HEK293 (cell line): ENCODE results near the gene DDX56.

Experiments
- BCL11B ChIP-seq: fragments of 450-650 bp; formaldehyde crosslinking; IDR thresholded peaks from 2 replicates; pipeline ENCODE4 v1.5.1; 2016; ENCODE audit warnings: low read depth, missing biosample characterization, missing genetic modification characterization
- GLI4 ChIP-seq: fragments of 450-650 bp; formaldehyde crosslinking; IDR thresholded peaks from 2 replicates; pipeline ENCODE4 v1.5.1; 2016; ENCODE audit warnings: missing biosample characterization, missing genetic modification characterization
- GLIS1 ChIP-seq: fragments of 450-650 bp; formaldehyde crosslinking; IDR thresholded peaks from 2 replicates; pipeline ENCODE4 v1.5.1; 2016; ENCODE audit warnings: missing biosample characterization, missing genetic modification characterization
- GLIS2 ChIP-seq: fragments of 450-650 bp; formaldehyde crosslinking; IDR thresholded peaks from 2 replicates; pipeline ENCODE4 v1.5.1; 2016; ENCODE audit warnings: missing biosample characterization, missing genetic modification characterization
- HOXD13 ChIP-seq: sonication (generic); formaldehyde crosslinking; IDR thresholded peaks from 2 replicates; pipeline ENCODE4 v1.8.0; 2022; ENCODE audit warnings: missing genetic modification reagents, borderline replicate concordance
- IKZF3 ChIP-seq: fragments of 450-650 bp; IDR thresholded peaks from 2 replicates; pipeline ENCODE4 v1.5.0; 2018; ENCODE audit warnings: missing biosample characterization, mild to moderate bottlenecking, missing genetic modification characterization, moderate library complexity
- MEIS1 ChIP-seq: sonication (generic); formaldehyde crosslinking; IDR thresholded peaks from 2 replicates; pipeline ENCODE4 v1.8.1; 2022; ENCODE audit warnings: missing genetic modification reagents, mild to moderate bottlenecking, borderline replicate concordance
- OVOL3 ChIP-seq: fragments of 450-650 bp; formaldehyde crosslinking; IDR thresholded peaks from 2 replicates; pipeline ENCODE4 v1.5.1; 2016; ENCODE audit warnings: missing biosample characterization, missing genetic modification characterization
- PRDM1 ChIP-seq: fragments of 450-650 bp; formaldehyde crosslinking; IDR thresholded peaks from 2 replicates; pipeline ENCODE4; 2016; ENCODE audit warnings: missing biosample characterization, missing genetic modification characterization
- PRDM4 ChIP-seq: fragments of 450-650 bp; formaldehyde crosslinking; IDR thresholded peaks from 2 replicates; pipeline ENCODE4 v1.5.1; 2017; ENCODE audit warnings: missing biosample characterization, missing genetic modification characterization
- REPIN1 ChIP-seq: fragments of 450-650 bp; formaldehyde crosslinking; IDR thresholded peaks from 2 replicates; pipeline ENCODE4 v1.5.1; 2017; ENCODE audit warnings: missing biosample characterization, missing genetic modification characterization, low read depth
- REST ChIP-seq: fragments of 450-650 bp; formaldehyde crosslinking; IDR thresholded peaks from 2 replicates; pipeline ENCODE4 v1.5.1; 2016; ENCODE audit warnings: missing biosample characterization, missing genetic modification characterization
- SP3 ChIP-seq: fragments of 450-650 bp; formaldehyde crosslinking; IDR thresholded peaks from 2 replicates; pipeline ENCODE4 v1.5.1; 2016; ENCODE audit warnings: missing biosample characterization, missing genetic modification characterization
- ZBTB20 ChIP-seq: fragments of 450-650 bp; formaldehyde crosslinking; IDR thresholded peaks from 2 replicates; pipeline ENCODE4 v1.5.1; 2016; ENCODE audit warnings: missing biosample characterization, missing genetic modification characterization
- ZBTB49 ChIP-seq: fragments of 450-650 bp; formaldehyde crosslinking; IDR thresholded peaks from 2 replicates; pipeline ENCODE4 v1.5.1; 2016; ENCODE audit warnings: missing biosample characterization, missing genetic modification characterization, low read depth
- ZFP3 ChIP-seq: fragments of 450-650 bp; formaldehyde crosslinking; IDR thresholded peaks from 2 replicates; pipeline ENCODE4 v1.5.1; 2016; ENCODE audit warnings: low read depth, missing biosample characterization, missing genetic modification characterization
- ZNF19 ChIP-seq: fragments of 450-650 bp; formaldehyde crosslinking; IDR thresholded peaks from 2 replicates; pipeline ENCODE4; 2016; ENCODE audit warnings: missing biosample characterization, missing genetic modification characterization, low read depth
- ZNF214 ChIP-seq: fragments of 450-650 bp; formaldehyde crosslinking; IDR thresholded peaks from 2 replicates; pipeline ENCODE4 v1.5.1; 2017; ENCODE audit warnings: missing biosample characterization, mild to moderate bottlenecking, missing genetic modification characterization, borderline replicate concordance
- ZNF248 ChIP-seq: fragments of 450-650 bp; formaldehyde crosslinking; IDR thresholded peaks from 2 replicates; pipeline ENCODE4 v1.5.1; 2017; ENCODE audit warnings: missing biosample characterization, missing genetic modification characterization
- ZNF292 ChIP-seq: fragments of 450-650 bp; formaldehyde crosslinking; IDR thresholded peaks from 2 replicates; pipeline ENCODE4 v1.5.1; 2016; ENCODE audit warnings: low read depth, missing biosample characterization, missing genetic modification characterization, borderline replicate concordance
- ZNF341 ChIP-seq: fragments of 450-650 bp; formaldehyde crosslinking; IDR thresholded peaks from 2 replicates; pipeline ENCODE4; 2016; ENCODE audit warnings: low read depth, missing biosample characterization, missing genetic modification characterization
- ZNF354C ChIP-seq: fragments of 450-650 bp; formaldehyde crosslinking; IDR thresholded peaks from 2 replicates; pipeline ENCODE4 v1.5.1; 2016; ENCODE audit warnings: missing biosample characterization, missing genetic modification characterization, low read depth, borderline replicate concordance
- ZNF391 ChIP-seq: fragments of 450-650 bp; formaldehyde crosslinking; IDR thresholded peaks from 2 replicates; pipeline ENCODE4 v1.5.1; 2016; ENCODE audit warnings: low read depth, missing biosample characterization, missing genetic modification characterization, borderline replicate concordance
- ZNF473 ChIP-seq: fragments of 450-650 bp; formaldehyde crosslinking; IDR thresholded peaks from 2 replicates; pipeline ENCODE4 v1.5.1; 2017; ENCODE audit warnings: missing biosample characterization, missing genetic modification characterization
- ZNF48 ChIP-seq: fragments of 450-650 bp; formaldehyde crosslinking; IDR thresholded peaks from 2 replicates; pipeline ENCODE4 v1.5.1; 2016; ENCODE audit warnings: missing biosample characterization, missing genetic modification characterization
- ZNF560 ChIP-seq: fragments of 450-650 bp; formaldehyde crosslinking; IDR thresholded peaks from 2 replicates; pipeline ENCODE4 v1.5.1; 2017; ENCODE audit warnings: missing biosample characterization, missing genetic modification characterization, borderline replicate concordance
- ZNF571 ChIP-seq: fragments of 450-650 bp; formaldehyde crosslinking; IDR thresholded peaks from 2 replicates; pipeline ENCODE4 v1.5.0; 2017; ENCODE audit warnings: missing biosample characterization, missing genetic modification characterization
- ZSCAN16 ChIP-seq: fragments of 450-650 bp; formaldehyde crosslinking; IDR thresholded peaks from 2 replicates; pipeline ENCODE4 v1.5.1; 2016; ENCODE audit warnings: missing biosample characterization, missing genetic modification characterization
- ZSCAN4 ChIP-seq: fragments of 450-650 bp; formaldehyde crosslinking; IDR thresholded peaks from 2 replicates; pipeline ENCODE4 v1.5.1; 2017; ENCODE audit warnings: missing biosample characterization, missing genetic modification characterization
- ZSCAN5A ChIP-seq: fragments of 450-650 bp; formaldehyde crosslinking; IDR thresholded peaks from 2 replicates; pipeline ENCODE4 v1.5.1; 2016; ENCODE audit warnings: missing biosample characterization, missing genetic modification characterization

DDX56 gene

GRCh38 chr7:44606341-44607140 lies 32.8 kb upstream of the DDX56 start, which contains the start of gene OGDH (continued):
- TF ChIP-seq OVOL3 (tag by site-specific recombination) (peak; percentile 52; the same call in 1 of the 2 replicates), ZSCAN4 (no peak), REST (tag by site-specific recombination) (no peak), ZBTB49 (tag by site-specific recombination) (no peak), PRDM1 (no peak), GLIS2 (tag by site-specific recombination) (peak; percentile 97), GLI4 (tag by site-specific recombination) (no peak), ZNF292 (no peak), BCL11B (peak; percentile 97), HOXD13 (CRISPR knock-in tag) (no peak), ZFP3 (tag by site-specific recombination) (no peak), ZBTB20 (tag by site-specific recombination) (peak; percentile 93), ZNF214 (tag by site-specific recombination) (no peak), ZSCAN16 (tag by site-specific recombination) (no peak), REPIN1 (tag by site-specific recombination) (no peak), MEIS1 (no peak), IKZF3 (tag by site-specific recombination) (peak; percentile 60), SP3 (tag by site-specific recombination) (peak; percentile 95), ZNF560 (tag by site-specific recombination) (no peak), ZNF19 (tag by site-specific recombination) (no peak), ZSCAN5A (tag by site-specific recombination) (no peak; the same call in 1 of the 2 replicates), ZNF391 (tag by site-specific recombination) (peak; percentile 88; the same call in 1 of the 2 replicates), ZNF571 (tag by site-specific recombination) (no peak), ZNF354C (tag by site-specific recombination) (no peak), ZNF473 (tag by site-specific recombination) (no peak), ZNF341 (tag by site-specific recombination) (no peak; the same call in 1 of the 2 replicates), GLIS1 (tag by site-specific recombination) (peak; percentile 78), ZNF48 (tag by site-specific recombination) (no peak), ZNF248 (no peak), PRDM4 (tag by site-specific recombination) (no peak)
